Liver (tissue), 3 donors: Measurements from ENCODE around the gene CCDC50.

Experiments used
- CTCF ChIP-seq: fragments of 150-350 bp; IDR thresholded peaks from 2 replicates; pipeline ENCODE4 v1.5.1; 2017; ENCODE audit warnings: improper control_type of control experiment, low read depth, low read length; ENCODE audit not compliant: missing input control
- GABPA ChIP-seq, 2 donors: IDR thresholded peaks in 1 of 2; conservative IDR thresholded peaks in 1 of 2; 2 replicates each; pipeline ENCODE4 v1.6.1; 2016; ENCODE audit warnings: antibody characterized with exemption in 2 of 2, mild to moderate bottlenecking in 1 of 2, moderate library complexity in 1 of 2
- JUND ChIP-seq, 2 donors: IDR thresholded peaks; 2 replicates each; pipeline ENCODE4 v1.6.1; 2016; ENCODE audit warnings: antibody characterized with exemption in 2 of 2
- MAX ChIP-seq: IDR thresholded peaks from 2 replicates; pipeline ENCODE4 v1.6.1; 2016; ENCODE audit warnings: antibody characterized with exemption
- RAD21 ChIP-seq, 2 donors: IDR thresholded peaks; 2 replicates each; pipeline ENCODE4 v1.6.1; 2016; ENCODE audit warnings: antibody characterized with exemption in 2 of 2, mild to moderate bottlenecking in 2 of 2
- TAF1 ChIP-seq: conservative IDR thresholded peaks from 2 replicates; pipeline ENCODE4 v1.6.1; 2016; ENCODE audit warnings: antibody characterized with exemption, mild to moderate bottlenecking
- donor health status: healthy.
- donor health status: healthy.

GRCh38 chr3:191390580-191390979 is 61.4 kb downstream of the CCDC50 start:
- TF ChIP-seq RAD21 (IDR thresholded peaks at IDR 0.05): no peak
- TF ChIP-seq CTCF: no peak
- TF ChIP-seq MAX: no peak
- no peak for TF ChIP-seq GABPA (IDR thresholded peaks at IDR 0.05 in 1 of 2, conservative IDR thresholded peaks at IDR 0.05 in 1 of 2)
- no peak for TF ChIP-seq TAF1
- no peak for TF ChIP-seq JUND (IDR thresholded peaks at IDR 0.05)
